ENCODE data around the gene PGGT1B.
A peak's percentile ranks its signal among the peaks of the same experiment; 100 is the strongest.

The PGGT1B gene

DNA sequence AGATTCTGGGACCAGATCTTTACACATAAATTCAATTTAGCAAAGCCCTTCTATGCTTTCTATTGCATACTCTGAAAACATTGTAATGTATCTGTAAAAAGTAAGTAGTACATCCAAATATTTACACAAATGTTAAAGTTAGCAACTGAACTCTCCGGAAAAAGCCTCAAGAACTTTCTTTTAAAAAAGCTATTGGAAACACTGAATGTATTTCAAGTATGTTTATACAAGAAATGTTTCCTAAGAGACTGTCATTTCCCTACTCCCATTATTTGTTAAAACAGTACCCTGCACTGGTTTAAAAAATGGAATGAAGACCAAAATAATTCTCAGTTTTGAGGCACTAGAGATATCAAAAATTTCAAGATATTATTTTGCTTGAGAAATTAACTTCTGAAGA is 48.1 kb downstream of the PGGT1B start:
- no peak overlapping the region for H3K4me3 ChIP-seq (ENCODE audit: low read depth, low read length)
- DNase-seq (ENCODE audit: low read depth) = no peak
- TF ChIP-seq, protein P1, sequence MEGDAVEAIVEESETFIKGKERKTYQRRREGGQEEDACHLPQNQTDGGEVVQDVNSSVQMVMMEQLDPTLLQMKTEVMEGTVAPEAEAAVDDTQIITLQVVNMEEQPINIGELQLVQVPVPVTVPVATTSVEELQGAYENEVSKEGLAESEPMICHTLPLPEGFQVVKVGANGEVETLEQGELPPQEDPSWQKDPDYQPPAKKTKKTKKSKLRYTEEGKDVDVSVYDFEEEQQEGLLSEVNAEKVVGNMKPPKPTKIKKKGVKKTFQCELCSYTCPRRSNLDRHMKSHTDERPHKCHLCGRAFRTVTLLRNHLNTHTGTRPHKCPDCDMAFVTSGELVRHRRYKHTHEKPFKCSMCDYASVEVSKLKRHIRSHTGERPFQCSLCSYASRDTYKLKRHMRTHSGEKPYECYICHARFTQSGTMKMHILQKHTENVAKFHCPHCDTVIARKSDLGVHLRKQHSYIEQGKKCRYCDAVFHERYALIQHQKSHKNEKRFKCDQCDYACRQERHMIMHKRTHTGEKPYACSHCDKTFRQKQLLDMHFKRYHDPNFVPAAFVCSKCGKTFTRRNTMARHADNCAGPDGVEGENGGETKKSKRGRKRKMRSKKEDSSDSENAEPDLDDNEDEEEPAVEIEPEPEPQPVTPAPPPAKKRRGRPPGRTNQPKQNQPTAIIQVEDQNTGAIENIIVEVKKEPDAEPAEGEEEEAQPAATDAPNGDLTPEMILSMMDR (IDR thresholded peaks at IDR 0.05; ENCODE audit: low read depth, low read length, missing control alignments) = no peak

DNA sequence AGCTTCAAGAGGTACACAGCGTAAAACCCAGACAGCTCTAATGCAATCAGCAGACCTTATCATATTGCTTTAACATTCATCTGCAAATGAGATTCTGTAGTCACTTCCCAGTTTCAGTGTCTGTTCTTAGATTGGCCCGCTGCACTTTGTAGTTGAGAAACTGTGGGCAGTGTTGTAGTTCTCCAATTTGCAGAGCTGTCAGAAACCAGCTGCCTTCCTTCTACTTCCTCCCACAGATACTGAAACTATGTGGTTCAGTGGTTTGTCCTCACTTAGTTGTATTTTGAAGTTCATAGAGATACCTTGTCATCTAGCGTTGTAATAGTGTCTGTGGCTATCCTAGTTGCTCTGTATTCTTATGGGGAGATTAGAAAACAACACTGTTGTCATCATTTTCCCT is 53.4 kb downstream of the PGGT1B start:
- DNase-seq (ENCODE audit: low read depth) = peak; percentile 93
- TF ChIP-seq, protein P1 (IDR thresholded peaks at IDR 0.05; ENCODE audit: low read depth, low read length, missing control alignments) = no peak
- no peak overlapping the region for H3K4me3 ChIP-seq (ENCODE audit: low read depth, low read length)

DNA sequence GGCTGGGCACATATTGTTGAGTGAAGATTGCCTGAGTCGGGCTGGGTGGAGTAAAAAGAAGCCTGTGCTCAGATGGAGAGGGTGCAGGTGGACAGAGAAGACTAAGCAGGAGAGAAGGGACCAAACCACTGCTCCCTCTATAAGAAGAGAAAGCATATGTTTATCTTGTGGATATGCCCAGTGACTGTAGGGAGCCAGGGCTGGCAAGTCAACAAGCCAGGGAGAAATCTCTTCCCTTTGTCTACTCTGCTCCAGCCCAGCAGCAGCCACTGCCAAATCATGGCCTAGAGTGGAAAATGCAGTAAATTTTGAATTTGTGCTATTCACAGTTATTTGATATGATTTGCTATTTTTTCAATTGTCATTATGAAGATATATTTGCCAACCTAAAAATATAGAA is 59.7 kb downstream of the PGGT1B start:
- H3K4me3 ChIP-seq (ENCODE audit: low read depth, low read length) = no peak overlapping the region
- DNase-seq (ENCODE audit: low read depth) = no peak
- TF ChIP-seq, protein P1 (IDR thresholded peaks at IDR 0.05; ENCODE audit: low read depth, low read length, missing control alignments) = no peak

DNA sequence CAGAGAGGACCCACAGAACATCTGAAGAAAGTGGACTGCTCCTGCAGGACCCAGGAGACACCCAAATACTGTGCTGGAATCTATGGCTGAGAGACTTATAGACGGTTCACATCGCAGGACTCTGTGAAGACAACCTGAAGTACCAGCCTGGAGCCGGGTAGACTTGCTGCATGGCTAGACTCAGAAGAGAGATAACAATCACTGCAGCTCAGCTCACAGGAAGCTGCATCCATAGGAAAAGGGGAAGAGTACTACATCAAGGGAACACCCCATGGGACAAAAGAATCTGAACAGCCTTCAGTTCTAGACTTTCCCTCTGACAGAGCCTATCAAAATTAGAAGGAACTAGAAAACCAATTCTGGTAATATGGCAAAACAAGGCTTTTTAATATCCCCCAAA is 66.5 kb downstream of the PGGT1B start:
- H3K4me3 ChIP-seq (ENCODE audit: low read depth, low read length) = no peak overlapping the region
- TF ChIP-seq, protein P1 (IDR thresholded peaks at IDR 0.05; ENCODE audit: low read depth, low read length, missing control alignments) = no peak

DNA sequence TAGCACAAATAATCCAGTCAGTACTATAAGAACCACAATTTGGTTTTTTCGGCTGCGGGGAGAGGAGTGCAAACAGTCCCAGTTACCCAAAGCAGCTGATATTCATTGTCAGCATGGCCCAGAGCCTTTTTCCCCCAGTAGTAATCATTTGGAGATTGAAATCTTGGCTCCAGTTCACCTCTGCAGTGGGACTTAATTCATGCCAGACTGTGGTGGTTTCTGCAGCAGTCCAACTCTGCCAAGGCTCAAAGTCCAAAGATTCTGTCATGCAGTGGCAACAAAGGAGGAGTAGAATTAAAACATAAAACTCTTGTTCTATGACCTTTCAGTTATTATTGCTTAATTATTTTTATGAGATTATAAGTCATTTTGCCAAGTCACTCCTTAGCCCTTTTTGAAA is 68.0 kb downstream of the PGGT1B start:
- TF ChIP-seq, protein P1 (IDR thresholded peaks at IDR 0.05; ENCODE audit: low read depth, low read length, missing control alignments) = no peak
- DNase-seq (ENCODE audit: low read depth) = no peak
- no peak overlapping the region for H3K4me3 ChIP-seq (ENCODE audit: low read depth, low read length)

More for the DNA sequence above, 66.5 kb downstream of the PGGT1B start:
- no peak for DNase-seq (ENCODE audit: low read depth)

DNA sequence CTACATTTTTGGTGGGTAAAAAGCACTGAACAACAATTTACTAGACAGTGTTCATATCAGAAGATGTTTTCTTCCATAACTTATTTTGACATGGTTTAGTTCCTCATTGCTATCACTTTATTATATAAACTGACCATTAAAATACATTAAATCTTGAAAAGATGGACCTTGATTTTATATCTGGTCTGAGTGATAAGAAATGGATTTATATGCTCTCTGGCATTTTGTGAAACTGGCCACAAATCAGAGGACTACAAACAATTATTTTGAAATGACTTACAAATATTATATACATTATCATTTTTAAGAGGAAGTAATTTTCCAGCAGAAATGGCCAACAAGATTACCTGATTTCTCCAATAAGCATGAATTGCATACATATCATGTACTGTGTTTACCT is 69.4 kb downstream of the PGGT1B start:
- TF ChIP-seq, protein P1 (IDR thresholded peaks at IDR 0.05; ENCODE audit: low read depth, low read length, missing control alignments) = no peak
- H3K4me3 ChIP-seq (ENCODE audit: low read depth, low read length) = no peak overlapping the region
- DNase-seq (ENCODE audit: low read depth) = no peak

DNA sequence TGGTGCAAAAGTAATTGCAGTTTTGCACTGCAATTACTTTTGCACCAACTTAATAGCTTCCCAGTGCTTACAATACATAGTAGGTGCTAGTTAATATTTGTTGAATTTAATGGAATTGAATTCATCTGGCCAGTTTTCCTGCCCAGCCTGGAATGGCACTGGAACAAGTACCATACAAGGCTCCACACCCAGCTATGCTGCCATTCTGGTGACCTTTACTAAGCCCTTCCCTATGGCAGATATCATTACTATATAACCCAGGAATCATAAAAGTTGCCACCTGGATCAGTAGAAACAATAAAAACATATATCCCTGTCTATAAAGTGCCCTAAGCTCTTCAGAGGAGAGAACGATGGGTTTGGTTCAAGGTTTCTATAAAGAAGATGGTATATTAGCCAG is 70.6 kb downstream of the PGGT1B start:
- DNase-seq (ENCODE audit: low read depth) = no peak
- TF ChIP-seq, protein P1 (IDR thresholded peaks at IDR 0.05; ENCODE audit: low read depth, low read length, missing control alignments) = no peak
- H3K4me3 ChIP-seq (ENCODE audit: low read depth, low read length) = no peak overlapping the region
